CD4-positive, alpha-beta T cell treated with Interleukin-4 for 1 hour (primary cell): ENCODE results near the gene IYD.
"Not testable (repeated sequence)": the region's sequence is repeated elsewhere in the genome, so short reads cannot be mapped to it uniquely, and the experiment has no call there.

Experiments
- DNase-seq, 2 donors: peaks; one replicate each; pipeline ENCODE4 v3.0.0-alpha.2; 2020 to 2022

The IYD gene

DNA sequence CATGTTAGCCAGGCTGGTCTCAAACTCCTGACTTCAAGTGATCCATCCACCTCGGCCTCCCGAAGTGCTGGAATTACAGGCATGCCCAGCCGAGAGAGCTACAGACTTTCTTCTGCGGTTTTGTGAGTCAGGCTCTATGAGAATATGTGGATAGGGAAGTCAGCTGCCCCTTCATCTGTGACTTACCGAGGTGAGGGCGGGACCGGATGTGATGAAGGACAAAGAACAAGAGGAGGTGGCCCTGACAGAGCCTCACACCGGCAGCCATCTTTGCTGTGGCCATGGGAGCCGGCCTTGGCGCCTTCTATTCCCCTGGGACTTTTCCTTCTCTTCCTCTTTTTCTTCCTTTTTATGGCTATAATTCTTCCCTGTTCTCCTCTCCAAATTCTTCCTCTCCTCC, 67.0 kb downstream of the IYD start:
- no peak for DNase-seq

DNA sequence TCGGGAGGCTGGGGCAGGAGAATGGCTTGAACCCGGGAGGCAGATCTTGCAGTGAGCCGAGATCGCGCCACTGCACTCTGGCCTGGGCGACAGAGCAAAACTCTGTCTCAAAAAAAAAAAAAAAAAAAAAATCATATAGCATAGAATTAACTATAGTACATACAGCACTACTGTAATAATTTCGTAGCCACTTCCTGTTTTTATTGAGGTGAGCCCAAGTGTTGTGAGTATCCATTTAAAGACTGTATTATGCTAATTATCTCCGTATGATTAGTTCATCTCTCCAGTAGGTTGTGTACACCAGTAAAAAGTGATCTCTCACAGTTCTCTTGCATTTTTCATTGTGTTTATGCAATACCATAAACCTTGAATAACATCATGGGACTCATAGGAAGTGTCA, 70.6 kb downstream of the IYD start:
- no peak for DNase-seq

- DNase-seq: no peak
These were observed 74.8 kb downstream of the IYD start for GRCh38 chr6:150443621-150444020.

GRCh38 chr6:150444308-150444707, 75.5 kb downstream of the IYD start:
- DNase-seq: no peak

DNA sequence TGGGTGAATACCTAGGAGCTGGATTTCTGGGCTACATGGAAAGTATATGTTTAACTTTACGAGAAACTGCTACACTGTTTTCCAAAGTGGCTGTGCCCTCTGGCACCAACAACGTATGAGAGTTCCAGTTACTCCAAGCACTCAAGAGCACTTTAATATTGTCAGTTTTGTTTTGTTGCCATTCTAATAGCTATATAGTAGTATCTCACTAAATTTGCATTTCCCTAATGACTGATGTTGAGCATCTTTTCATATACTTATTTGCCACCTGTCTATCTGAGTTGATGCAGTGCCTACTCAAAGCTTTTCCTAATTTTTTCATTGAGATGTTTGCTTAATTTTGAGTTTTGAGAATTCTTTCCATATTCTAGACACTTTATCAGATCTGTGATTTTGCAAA, 76.7 kb downstream of the IYD start:
- DNase-seq: no peak

DNA sequence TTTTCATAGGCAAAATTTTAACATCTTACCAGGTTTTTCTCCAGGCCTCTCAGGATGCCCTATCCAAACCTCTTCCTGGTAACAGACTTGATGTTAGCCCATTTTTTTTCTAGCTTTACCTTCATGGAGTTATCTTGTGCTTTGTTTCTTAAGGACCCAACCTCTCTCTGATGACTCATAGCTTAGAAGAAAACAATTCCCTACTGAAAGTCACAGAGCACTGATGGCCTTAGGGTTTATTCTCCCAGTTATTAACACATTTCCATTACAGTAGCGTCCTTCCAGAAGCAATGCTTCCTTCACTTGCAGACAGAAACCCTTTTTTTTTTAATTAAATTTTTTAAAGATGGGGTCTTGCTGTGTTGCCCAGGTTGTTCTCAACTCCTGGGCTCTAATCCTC, 79.4 kb downstream of the IYD start:
- no peak for DNase-seq

- not testable (repeated sequence) for DNase-seq
These were observed 80.2 kb downstream of the IYD start for GRCh38 chr6:150449055-150449454.

DNA sequence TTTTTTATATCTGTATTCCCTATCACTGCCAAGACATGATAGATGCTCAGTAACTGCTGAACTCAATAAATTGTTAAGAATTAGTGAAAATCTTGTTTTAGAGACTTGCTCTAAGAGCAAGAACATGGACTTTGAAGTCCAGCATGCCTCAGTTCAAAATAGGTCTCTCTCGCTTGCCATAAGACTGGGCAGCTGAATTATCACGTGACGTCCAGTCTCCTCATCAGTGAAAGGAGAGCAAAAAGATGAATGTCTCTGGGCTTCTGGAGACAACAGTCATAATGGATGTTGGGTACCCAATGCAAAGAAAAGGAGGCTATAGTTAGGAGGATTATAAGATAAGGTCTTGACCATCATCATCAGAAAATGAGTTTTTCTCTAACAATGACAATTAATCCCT, 82.1 kb downstream of the IYD start:
- no peak for DNase-seq

DNA sequence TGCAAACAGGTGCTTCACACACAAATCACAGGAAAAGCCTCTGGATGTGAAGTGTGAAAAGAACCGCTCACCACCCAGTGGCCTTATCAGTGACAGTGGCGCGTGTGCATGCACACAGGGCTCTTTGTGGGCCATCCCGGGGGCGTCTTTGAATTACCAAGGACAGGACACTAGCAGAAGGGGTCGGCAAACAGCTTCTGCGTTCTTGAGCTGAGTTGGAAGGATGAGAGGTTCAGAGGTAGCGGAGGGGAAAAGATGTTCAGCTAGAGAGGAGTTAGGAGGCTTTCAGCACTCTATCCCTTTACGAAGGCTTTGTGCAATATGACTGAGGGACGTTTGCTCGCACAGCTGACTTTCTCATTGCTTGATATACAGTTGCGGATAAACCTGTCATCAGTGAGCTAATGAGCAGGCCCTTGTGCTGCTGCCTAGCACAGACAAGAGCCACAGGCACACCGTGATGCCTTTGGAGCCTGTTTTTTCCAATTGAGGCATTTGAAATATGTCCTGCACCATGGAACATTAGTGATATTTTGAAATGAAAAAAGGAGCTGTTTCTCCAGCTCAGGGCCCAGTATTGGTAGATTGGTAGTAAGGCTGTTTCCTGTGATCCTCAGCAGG, 83.1 kb downstream of the IYD start:
- DNase-seq: no peak

- DNase-seq: no peak
These were observed 83.8 kb downstream of the IYD start for GRCh38 chr6:150452428-150453243.

DNA sequence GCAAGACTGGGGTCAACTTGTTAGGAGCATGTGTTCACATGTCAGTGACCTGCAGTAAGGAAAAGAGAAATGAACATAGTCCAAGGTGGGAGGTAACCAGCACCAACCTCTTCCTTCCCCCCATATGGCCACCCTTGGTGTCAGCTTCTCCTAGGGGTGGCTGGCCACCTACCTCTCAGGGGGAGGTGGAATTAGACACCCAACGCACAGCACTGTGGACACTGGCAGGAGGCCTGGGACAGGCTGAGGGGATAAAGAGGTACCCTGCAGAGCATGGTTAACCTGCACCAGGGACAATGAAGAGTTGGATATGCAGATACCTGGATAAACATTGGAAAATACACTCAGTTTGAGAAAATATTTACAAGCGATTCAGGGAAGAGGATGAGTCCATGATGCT, 84.5 kb downstream of the IYD start:
- no peak for DNase-seq
